ENCODE results near the gene ID3.
A peak's percentile ranks its signal among the peaks of the same experiment; 100 is the strongest.

The ID3 gene

GRCh38 chr1:23593042-23593521, 33.8 kb upstream of the ID3 start:
- Histone ChIP-seq H3K36me3 (ENCODE audit: control insufficient read depth, low read length) (peaks cover 8% of the 10 kb centered on the region; the same call in 1 of the 2 replicates), H3K79me2 (ENCODE audit: control insufficient read depth, low read length) (no peaks in the 10 kb centered on the region), H3K9me2 (replicated peaks; ENCODE audit: control insufficient read depth, low read length) (no peaks in the 10 kb centered on the region), H3K4me2 (ENCODE audit: low read length) (peak overlapping the region; percentile 77), H3K4me3 (ENCODE audit: low read length) (peak overlapping the region; percentile 61), H4K20me1 (ENCODE audit: control insufficient read depth, insufficient read depth, low read depth, low read length) (no peaks in the 10 kb centered on the region), H3K4me1 (ENCODE audit: control insufficient read depth, low read length) (peaks cover 100% of the 10 kb centered on the region), H3K27me3 (ENCODE audit: control insufficient read depth, low read length) (no peaks in the 10 kb centered on the region), H3F3A (ENCODE audit: control insufficient read depth, insufficient read depth) (peaks cover 76% of the 10 kb centered on the region), H3K27ac (ENCODE audit: low read depth, low read length) (peak overlapping the region; percentile 94), H3K9me3 (ENCODE audit: control insufficient read depth, insufficient read depth, low read length) (no peaks in the 10 kb centered on the region)
- TF ChIP-seq, protein P1, sequence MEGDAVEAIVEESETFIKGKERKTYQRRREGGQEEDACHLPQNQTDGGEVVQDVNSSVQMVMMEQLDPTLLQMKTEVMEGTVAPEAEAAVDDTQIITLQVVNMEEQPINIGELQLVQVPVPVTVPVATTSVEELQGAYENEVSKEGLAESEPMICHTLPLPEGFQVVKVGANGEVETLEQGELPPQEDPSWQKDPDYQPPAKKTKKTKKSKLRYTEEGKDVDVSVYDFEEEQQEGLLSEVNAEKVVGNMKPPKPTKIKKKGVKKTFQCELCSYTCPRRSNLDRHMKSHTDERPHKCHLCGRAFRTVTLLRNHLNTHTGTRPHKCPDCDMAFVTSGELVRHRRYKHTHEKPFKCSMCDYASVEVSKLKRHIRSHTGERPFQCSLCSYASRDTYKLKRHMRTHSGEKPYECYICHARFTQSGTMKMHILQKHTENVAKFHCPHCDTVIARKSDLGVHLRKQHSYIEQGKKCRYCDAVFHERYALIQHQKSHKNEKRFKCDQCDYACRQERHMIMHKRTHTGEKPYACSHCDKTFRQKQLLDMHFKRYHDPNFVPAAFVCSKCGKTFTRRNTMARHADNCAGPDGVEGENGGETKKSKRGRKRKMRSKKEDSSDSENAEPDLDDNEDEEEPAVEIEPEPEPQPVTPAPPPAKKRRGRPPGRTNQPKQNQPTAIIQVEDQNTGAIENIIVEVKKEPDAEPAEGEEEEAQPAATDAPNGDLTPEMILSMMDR (IDR thresholded peaks at IDR 0.05; ENCODE audit: low read depth, low read length, poor library complexity, severe bottlenecking) = no peak
- no peak for TF ChIP-seq EZH2phosphoT487 (IDR thresholded peaks at IDR 0.05; ENCODE audit: borderline replicate concordance, low read length)

GRCh38 chr1:23592209-23592892, 33.0 kb upstream of the ID3 start:
- H3K4me1 ChIP-seq (ENCODE audit: control insufficient read depth, low read length) = peaks cover 96% of the 10 kb centered on the region
- peak overlapping the region; percentile 94 for H3K27ac ChIP-seq (ENCODE audit: low read depth, low read length)
- TF ChIP-seq, protein P1 (IDR thresholded peaks at IDR 0.05; ENCODE audit: low read depth, low read length, poor library complexity, severe bottlenecking) = no peak
- TF ChIP-seq EZH2phosphoT487 (IDR thresholded peaks at IDR 0.05; ENCODE audit: borderline replicate concordance, low read length) = no peak

DNA sequence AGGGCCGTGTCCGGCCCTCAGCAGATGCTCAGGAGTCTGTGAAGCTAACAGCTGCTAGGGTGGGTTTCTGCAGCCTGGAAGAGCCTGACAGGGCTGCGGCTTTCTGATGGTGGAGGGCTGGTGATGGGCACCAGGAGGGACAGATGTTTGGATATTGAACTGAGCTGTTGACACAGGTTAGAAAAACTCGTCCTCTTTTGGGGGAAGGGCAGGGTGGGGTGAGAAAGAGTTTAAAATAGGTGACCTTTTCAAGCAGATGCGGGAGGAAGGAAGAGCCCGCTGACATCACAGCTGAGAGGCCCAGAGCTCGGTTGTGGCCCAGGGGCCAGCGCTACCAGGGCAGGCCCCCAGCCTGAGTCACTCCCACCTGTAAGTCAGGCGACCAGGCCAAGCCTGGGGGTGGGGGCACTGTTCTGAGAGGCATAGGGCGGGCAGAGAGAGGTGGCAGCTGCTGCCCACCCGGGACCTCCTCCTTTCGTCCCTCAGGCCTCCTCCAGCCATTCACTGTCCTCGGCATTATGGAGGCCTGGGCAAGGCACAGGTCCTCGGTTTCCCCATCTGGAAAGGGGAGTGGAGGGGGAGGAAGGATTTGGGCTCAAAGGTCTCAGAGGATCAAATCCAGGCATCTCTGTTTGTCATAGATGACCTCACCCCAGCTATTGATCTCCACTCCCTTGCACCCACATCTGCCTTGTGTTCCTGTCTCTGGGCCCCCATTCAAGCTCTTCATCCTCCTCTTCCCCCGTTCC, 32.3 kb upstream of the ID3 start:
- H3K4me3 ChIP-seq (ENCODE audit: low read length) = peak overlapping the region; percentile 61
- H3K4me1 ChIP-seq (ENCODE audit: control insufficient read depth, low read length) = peaks cover 89% of the 10 kb centered on the region
- no peaks in the 10 kb centered on the region for H3K79me2 ChIP-seq (ENCODE audit: control insufficient read depth, low read length)
- no peaks in the 10 kb centered on the region for H3K27me3 ChIP-seq (ENCODE audit: control insufficient read depth, low read length)
- no peaks in the 10 kb centered on the region for H3K9me2 ChIP-seq (replicated peaks; ENCODE audit: control insufficient read depth, low read length)
- H3K4me2 ChIP-seq (ENCODE audit: low read length) = peak overlapping the region; percentile 77
- H3F3A ChIP-seq (ENCODE audit: control insufficient read depth, insufficient read depth) = peaks cover 65% of the 10 kb centered on the region
- no peaks in the 10 kb centered on the region for H3K9me3 ChIP-seq (ENCODE audit: control insufficient read depth, insufficient read depth, low read length)
- no peaks in the 10 kb centered on the region for H4K20me1 ChIP-seq (ENCODE audit: control insufficient read depth, insufficient read depth, low read depth, low read length)
- H3K36me3 ChIP-seq (ENCODE audit: control insufficient read depth, low read length) = peaks cover 8% of the 10 kb centered on the region; the same call in 1 of the 2 replicates
- TF ChIP-seq EZH2phosphoT487 (IDR thresholded peaks at IDR 0.05; ENCODE audit: borderline replicate concordance, low read length) = no peak
- TF ChIP-seq, protein P1 (IDR thresholded peaks at IDR 0.05; ENCODE audit: low read depth, low read length, poor library complexity, severe bottlenecking) = peak; percentile 17
- peak overlapping the region; percentile 94 for H3K27ac ChIP-seq (ENCODE audit: low read depth, low read length)

More at GRCh38 chr1:23592209-23592892, 33.0 kb upstream of the ID3 start:
- no peaks in the 10 kb centered on the region for H3K27me3 ChIP-seq (ENCODE audit: control insufficient read depth, low read length)
- H3K79me2 ChIP-seq (ENCODE audit: control insufficient read depth, low read length) = no peaks in the 10 kb centered on the region
- no peaks in the 10 kb centered on the region for H4K20me1 ChIP-seq (ENCODE audit: control insufficient read depth, insufficient read depth, low read depth, low read length)
- no peaks in the 10 kb centered on the region for H3K9me2 ChIP-seq (replicated peaks; ENCODE audit: control insufficient read depth, low read length)
- no peaks in the 10 kb centered on the region for H3K9me3 ChIP-seq (ENCODE audit: control insufficient read depth, insufficient read depth, low read length)
- peak overlapping the region; percentile 61 for H3K4me3 ChIP-seq (ENCODE audit: low read length)
- peak overlapping the region; percentile 77 for H3K4me2 ChIP-seq (ENCODE audit: low read length)
- peaks cover 8% of the 10 kb centered on the region; the same call in 1 of the 2 replicates for H3K36me3 ChIP-seq (ENCODE audit: control insufficient read depth, low read length)
- H3F3A ChIP-seq (ENCODE audit: control insufficient read depth, insufficient read depth) = peaks cover 69% of the 10 kb centered on the region
